ENCODE results near the gene LRIG2.

DNA sequence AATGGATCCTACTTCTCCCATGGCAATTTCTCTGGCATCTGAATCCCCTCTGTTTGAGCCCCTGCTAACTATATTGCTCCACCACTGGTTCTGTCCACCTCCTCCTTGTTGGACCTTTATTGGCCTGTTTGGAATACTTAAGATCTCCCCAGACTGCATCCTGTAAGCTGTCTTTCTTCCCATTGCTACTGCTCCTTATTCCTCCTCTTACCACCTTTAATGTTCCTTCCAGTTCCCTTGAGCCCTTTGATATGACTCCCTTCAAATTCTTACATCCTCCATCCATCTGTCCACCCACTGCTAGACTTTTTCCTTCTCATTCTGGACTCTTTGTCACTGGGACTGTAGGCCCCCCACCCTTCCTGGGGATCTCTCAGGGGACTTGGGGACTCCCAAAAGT, 31.0 kb downstream of the LRIG2 start:
- TF ChIP-seq, protein P1, sequence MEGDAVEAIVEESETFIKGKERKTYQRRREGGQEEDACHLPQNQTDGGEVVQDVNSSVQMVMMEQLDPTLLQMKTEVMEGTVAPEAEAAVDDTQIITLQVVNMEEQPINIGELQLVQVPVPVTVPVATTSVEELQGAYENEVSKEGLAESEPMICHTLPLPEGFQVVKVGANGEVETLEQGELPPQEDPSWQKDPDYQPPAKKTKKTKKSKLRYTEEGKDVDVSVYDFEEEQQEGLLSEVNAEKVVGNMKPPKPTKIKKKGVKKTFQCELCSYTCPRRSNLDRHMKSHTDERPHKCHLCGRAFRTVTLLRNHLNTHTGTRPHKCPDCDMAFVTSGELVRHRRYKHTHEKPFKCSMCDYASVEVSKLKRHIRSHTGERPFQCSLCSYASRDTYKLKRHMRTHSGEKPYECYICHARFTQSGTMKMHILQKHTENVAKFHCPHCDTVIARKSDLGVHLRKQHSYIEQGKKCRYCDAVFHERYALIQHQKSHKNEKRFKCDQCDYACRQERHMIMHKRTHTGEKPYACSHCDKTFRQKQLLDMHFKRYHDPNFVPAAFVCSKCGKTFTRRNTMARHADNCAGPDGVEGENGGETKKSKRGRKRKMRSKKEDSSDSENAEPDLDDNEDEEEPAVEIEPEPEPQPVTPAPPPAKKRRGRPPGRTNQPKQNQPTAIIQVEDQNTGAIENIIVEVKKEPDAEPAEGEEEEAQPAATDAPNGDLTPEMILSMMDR (IDR thresholded peaks at IDR 0.05) = no peak
- TF ChIP-seq MXI1 (IDR thresholded peaks at IDR 0.05; ENCODE audit: low read depth, low read length) (no peak), FOXJ3 (CRISPR knock-in tag; IDR thresholded peaks at IDR 0.05) (no peak), RCOR1 (IDR thresholded peaks at IDR 0.05; ENCODE audit: low read length) (no peak), POLR2AphosphoS5 (IDR thresholded peaks at IDR 0.05; ENCODE audit: low read depth, low read length) (no peak), EP300 (IDR thresholded peaks at IDR 0.05; ENCODE audit: borderline replicate concordance in 1 of 2, low read depth in 1 of 2, low read length in 1 of 2) (no peak), SIN3A (IDR thresholded peaks at IDR 0.05; ENCODE audit: borderline replicate concordance, low read depth, low read length) (no peak), SMC3 (IDR thresholded peaks at IDR 0.05; ENCODE audit: low read depth, low read length) (no peak), FOXM1 (IDR thresholded peaks at IDR 0.05; ENCODE audit: low read depth) (no peak), TAF1 (IDR thresholded peaks at IDR 0.05; ENCODE audit: borderline replicate concordance, low read depth, low read length) (no peak), RFX5 (IDR thresholded peaks at IDR 0.05; ENCODE audit: low read length) (no peak), NRF1 (IDR thresholded peaks at IDR 0.05; ENCODE audit: low read depth, low read length) (no peak)
- TF ChIP-seq, protein P2, sequence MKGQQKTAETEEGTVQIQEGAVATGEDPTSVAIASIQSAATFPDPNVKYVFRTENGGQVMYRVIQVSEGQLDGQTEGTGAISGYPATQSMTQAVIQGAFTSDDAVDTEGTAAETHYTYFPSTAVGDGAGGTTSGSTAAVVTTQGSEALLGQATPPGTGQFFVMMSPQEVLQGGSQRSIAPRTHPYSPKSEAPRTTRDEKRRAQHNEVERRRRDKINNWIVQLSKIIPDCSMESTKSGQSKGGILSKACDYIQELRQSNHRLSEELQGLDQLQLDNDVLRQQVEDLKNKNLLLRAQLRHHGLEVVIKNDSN (IDR thresholded peaks at IDR 0.05; ENCODE audit: borderline replicate concordance, low read depth) = no peak
- TF ChIP-seq, protein P3, sequence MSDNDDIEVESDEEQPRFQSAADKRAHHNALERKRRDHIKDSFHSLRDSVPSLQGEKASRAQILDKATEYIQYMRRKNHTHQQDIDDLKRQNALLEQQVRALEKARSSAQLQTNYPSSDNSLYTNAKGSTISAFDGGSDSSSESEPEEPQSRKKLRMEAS (IDR thresholded peaks at IDR 0.05; ENCODE audit: low read depth) = no peak

All from SK-N-SH (cell line).